B cell (primary cell): ENCODE measurements around the gene DPYD.

Experiments
- EZH2 ChIP-seq: IDR thresholded peaks from 2 replicates; pipeline ENCODE4 v1.6.1; 2012; ENCODE audit warnings: borderline replicate concordance, low read depth, mild to moderate bottlenecking, moderate library complexity, low read length; ENCODE audit not compliant: insufficient read depth, poor library complexity, severe bottlenecking
- TF ChIP-seq, protein P1 (sequence below): fragments of 200-600 bp; IDR thresholded peaks from one replicate; pipeline ENCODE4 v1.8.0; 2022; ENCODE audit warnings: antibody characterized with exemption, mild to moderate bottlenecking

DNA sequence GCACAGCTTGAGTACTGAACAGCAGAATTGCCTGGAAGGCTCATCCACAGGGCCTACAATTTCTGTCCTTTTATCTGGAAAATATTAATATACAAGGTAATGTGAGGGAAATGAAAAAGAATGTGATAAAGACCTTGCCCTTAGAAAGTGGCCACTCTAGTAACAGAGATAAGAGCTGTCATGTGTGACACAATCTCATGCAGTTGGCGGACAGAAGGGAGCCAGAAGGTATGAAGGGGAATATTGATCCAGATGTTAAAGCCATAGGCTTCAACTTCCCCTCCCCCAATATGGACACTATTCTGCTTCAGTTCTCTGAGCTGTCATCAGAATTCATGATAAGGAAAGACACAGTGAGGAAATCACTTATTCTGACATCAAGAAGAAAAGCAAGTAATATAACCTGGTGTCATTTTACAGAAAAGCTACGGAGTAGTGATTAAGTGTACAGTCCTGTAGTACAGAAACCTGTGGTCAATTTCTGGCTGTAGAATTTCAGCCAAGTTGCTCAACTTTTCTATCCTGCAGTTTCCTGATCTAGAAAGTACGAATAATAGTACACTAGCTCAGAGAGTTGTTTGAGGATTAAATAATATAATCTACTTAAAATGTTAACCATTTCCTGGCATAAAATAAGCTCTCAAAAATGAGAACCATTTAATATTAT, 572.1 kb downstream of the DPYD start:
- TF ChIP-seq, protein P1, sequence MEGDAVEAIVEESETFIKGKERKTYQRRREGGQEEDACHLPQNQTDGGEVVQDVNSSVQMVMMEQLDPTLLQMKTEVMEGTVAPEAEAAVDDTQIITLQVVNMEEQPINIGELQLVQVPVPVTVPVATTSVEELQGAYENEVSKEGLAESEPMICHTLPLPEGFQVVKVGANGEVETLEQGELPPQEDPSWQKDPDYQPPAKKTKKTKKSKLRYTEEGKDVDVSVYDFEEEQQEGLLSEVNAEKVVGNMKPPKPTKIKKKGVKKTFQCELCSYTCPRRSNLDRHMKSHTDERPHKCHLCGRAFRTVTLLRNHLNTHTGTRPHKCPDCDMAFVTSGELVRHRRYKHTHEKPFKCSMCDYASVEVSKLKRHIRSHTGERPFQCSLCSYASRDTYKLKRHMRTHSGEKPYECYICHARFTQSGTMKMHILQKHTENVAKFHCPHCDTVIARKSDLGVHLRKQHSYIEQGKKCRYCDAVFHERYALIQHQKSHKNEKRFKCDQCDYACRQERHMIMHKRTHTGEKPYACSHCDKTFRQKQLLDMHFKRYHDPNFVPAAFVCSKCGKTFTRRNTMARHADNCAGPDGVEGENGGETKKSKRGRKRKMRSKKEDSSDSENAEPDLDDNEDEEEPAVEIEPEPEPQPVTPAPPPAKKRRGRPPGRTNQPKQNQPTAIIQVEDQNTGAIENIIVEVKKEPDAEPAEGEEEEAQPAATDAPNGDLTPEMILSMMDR = no peak
- TF ChIP-seq EZH2 = no peak
